Hippocampal formation (tissue), 2 donors: ENCODE measurements around the gene ACP4.

ENCODE experiments used
- DNase-seq, 2 donors: peaks; one replicate each; lab custom pipeline; 2025; lab: John Stamatoyannopoulos, UW

ACP4 gene

DNA sequence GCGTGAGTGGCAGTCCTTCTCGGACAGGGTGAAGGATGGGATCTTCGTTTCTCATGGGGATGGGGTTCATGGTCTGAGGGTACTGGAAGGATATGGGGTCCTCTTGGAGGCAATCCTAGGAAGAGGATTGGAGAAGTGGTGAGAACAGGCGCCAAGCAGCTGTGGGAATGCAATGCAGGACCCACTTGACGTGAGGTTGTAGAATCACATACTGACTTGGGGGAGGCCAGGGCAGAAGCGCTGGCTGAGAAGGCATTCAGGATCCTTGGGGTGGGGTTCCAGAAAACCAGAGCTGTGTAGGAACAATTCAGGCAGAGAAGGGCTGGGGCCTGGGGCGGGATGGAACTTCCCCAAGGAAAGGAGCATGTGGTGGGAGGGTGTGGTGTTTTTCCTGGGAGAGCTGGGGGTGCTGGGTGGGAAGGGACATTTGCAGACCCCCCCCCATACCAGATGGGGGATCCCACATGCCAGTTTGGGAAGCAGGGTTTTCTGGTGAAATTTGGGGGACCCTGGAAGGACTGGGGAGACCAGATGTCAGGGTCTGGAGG, 32.5 kb downstream of the ACP4 start:
- no peak for DNase-seq

DNA sequence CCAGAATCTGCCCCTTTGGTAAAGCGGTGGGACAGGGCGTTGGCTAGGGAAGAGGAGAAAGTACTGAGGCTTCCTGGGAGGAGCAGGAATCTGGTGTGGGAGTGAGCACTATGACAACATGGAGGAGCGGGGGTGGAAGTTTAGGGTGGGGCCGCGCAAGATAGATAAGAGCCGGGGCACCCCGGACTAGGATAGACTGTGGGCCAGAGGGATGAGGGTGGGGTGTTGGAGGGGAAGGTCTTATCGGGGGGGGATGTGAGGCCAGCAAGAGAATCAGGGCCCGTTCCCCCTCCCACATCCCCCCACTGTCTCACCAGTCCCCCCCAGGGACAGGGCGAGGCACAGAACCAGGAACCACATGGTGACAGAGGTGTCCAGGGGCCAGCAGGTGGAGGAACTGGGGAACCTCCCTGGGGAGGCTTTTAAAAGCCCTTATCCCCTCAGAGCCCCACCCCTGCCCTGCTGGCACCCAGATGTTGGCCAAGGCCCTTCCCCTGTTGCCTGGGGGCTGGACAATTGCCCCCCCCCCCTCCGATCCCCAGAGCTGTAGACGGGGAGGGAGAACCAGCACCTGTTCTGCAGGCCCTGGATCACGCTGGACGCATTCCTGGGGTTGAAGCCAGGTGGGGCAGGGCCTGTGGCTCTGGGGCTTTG, 33.3 kb downstream of the ACP4 start, which contains the start of gene KLK1:
Gene KLK1 (minus strand): TSS at position 399 of the 654 bp plus-strand sequence. CDS start 39 bp downstream, at position 360.
- no peak for DNase-seq

- no peak for DNase-seq
Measured at GRCh38 chr19:50826492-50827240, 36.5 kb downstream of the ACP4 start.

DNA sequence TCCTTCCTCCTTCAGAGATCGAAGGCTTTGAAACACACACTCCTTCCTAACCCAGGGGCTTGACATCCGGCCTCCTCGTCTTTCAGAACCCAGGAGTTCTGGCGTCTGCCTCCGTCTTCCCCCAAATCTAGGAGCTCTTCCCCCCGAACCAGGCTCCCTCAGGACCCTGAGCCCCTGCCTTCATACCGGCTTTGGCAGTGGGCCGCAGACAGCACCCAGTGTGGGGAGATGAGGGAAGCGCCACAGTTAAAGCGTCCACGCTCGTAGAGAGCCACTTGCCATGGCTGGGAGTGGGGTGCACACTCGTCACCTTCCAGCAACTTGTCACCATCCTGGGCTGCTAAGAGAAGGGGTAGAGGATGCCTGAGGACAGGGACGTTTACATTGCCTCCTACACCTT, 37.3 kb downstream of the ACP4 start:
- no peak for DNase-seq

- DNase-seq: no peak
Measured at GRCh38 chr19:50829801-50830200, 39.6 kb downstream of the ACP4 start.

DNA sequence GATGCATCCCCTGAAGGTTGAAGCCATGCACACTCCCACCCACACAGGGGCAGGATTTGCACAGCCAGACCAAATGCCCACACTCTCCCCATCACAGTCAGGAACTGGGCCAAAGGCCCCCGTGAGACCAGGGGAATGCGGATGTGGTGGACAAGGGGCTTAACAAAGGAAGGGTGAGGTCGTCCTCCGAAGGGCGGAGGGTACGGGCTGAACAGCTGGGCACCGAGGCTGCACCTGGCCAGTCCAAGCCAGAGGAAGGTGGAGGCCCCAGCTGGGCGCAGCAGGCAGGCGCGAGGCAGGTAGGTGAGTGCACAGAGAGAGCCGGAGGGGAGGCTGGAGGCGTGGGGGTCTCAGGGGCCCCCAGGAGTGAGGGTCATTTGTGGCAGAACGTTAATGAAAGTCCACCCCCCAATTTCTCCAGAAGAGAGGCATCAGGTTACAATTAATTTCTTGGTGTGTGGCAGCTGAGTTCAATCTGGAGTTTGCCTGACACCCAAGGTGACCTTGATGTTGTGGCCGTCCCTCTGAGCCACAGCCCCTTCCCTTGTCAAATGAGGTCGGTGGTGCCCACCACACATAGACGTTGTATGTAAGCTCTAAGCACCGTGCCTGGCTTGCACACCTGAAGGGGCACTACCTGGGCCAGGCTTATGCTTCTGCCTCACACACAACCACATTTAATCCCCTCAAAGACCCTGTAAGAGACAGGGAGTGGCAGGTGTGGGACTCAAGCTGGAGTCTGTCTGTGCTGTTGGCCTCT, 40.2 kb downstream of the ACP4 start:
- DNase-seq: no peak

- DNase-seq: no peak
Measured at GRCh38 chr19:50831026-50831396, 40.8 kb downstream of the ACP4 start.

GRCh38 chr19:50832666-50833065, 42.5 kb downstream of the ACP4 start:
- no peak for DNase-seq

GRCh38 chr19:50833117-50833801, 43.0 kb downstream of the ACP4 start, which contains the start of gene KLK15:
TSS of gene KLK15 (minus strand) at chr19:50833574. CDS start at chr19:50831492, 2,082 bp downstream.
- DNase-seq: no peak

DNA sequence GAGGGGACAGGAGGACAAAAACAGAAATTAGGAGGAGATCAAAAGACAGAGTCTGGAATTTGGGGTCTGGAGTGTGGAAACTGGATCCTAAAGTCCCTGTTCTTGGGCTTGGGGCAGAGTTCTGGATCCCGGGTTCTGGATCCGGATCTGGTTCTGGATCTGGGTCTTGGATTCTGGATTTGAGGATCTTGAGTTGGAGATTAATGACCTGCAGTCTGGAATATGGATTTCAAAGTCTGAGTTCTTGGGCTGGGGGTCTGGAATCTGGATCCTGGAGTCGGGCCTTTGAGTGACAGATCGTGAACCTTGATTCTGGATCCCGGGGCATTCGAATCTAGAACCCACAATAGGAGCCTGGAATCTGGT, 43.6 kb downstream of the ACP4 start:
- DNase-seq: no peak

- DNase-seq: no peak
Measured at GRCh38 chr19:50835103-50835784, 45.0 kb downstream of the ACP4 start.

DNA sequence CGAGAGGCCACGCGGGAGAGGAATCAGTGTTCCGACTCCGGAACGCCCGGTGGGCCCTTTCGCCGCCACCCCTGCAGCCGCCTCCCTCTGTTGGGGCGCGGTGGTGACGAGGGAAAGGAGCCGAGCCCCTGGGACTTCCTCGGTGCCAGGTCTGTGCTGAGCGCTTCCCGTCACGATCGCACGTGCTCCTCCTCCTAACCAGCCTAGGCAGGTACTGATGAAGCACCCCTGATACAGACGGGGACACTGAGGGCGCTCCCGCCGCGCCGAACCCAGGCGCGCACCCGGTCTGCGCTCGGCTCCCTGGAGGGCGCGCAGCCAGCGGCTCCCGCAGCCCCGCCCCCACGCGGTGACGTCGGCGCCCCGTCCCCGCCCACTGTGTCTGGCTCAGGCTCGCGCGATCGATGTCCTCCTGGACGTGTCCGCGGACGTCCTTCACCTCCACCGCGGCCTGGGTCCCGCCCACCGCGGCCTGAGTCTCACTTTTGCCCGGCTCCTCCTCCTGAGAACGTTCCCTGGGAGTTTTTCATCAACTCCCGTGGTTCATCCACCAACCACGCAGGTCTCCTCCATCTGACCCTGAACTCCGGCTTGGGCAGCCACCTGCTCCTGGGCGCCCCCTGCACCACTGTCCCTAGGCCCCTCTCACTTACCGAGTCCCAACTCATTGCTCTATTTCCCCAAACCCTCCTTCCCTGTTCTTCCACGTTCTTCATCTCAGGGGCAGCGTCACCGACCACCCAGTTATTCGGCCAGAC, 45.7 kb downstream of the ACP4 start:
- DNase-seq: peak in 1 of 2 donors; percentile 29

GRCh38 chr19:50836543-50837195, 46.5 kb downstream of the ACP4 start:
- no peak for DNase-seq

DNA sequence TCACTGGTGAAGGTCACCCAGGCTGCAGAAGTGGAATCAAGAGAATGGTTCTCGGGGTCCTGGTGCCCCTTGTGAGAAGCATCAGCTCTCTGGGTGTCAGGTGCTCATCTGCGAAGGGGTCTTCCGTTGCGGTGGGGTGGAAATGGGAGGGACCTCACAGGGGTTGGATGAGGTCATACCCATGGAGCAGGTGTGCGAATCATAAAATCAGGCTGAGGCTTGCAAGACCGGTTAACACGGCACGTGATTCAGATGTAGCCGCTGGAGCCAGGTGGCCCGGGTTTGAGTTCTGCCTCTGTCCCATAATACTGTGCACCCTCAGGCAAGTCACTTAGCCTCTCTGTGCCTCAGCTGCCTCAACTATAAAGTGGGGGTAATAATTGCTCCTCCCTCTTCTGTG, 47.1 kb downstream of the ACP4 start:
- DNase-seq: no peak

DNA sequence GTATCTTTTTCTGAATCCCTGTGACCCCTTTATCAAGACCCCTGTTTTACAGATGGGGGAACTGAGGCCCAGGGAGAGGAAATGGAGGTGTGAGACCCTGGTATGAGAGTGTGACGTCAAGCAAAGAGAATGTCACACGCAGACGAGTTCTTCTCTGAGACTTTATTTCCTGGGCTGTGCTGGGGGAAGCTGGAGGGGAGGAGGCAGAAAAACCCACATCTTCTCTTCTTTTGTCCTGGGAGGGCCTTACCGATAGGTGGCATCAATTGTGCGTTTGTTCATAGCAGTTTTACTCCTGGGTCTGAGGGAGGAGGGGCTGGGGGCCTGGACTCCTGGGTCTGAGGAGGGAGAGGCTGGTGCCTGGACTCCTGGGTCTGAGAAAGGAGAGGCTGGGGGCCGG, 48.0 kb downstream of the ACP4 start:
- no peak for DNase-seq

- DNase-seq: no peak
Measured at GRCh38 chr19:50839712-50840655, 49.8 kb downstream of the ACP4 start.

- no peak for DNase-seq
Measured at GRCh38 chr19:50842130-50842529, 51.9 kb downstream of the ACP4 start.

DNA sequence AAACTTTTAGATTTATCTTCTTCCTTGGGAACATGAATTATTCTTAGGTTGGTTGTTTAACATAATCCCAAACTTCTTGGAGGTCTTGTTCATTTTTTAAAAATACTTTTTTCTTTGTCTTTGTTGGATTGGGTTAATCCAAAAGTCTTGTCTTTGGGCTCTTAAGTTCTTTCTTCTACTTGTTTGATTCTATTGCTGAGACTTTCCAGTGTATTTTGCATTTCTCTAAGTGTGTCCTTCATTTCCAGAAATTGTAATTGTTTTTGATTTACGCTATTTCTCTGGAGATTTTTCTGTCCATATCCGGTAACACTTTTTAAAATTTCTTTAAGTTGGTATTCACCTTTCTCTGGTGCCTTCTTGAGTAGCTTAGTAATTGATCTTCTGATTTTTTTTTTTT, 53.0 kb downstream of the ACP4 start:
- DNase-seq: no peak

DNA sequence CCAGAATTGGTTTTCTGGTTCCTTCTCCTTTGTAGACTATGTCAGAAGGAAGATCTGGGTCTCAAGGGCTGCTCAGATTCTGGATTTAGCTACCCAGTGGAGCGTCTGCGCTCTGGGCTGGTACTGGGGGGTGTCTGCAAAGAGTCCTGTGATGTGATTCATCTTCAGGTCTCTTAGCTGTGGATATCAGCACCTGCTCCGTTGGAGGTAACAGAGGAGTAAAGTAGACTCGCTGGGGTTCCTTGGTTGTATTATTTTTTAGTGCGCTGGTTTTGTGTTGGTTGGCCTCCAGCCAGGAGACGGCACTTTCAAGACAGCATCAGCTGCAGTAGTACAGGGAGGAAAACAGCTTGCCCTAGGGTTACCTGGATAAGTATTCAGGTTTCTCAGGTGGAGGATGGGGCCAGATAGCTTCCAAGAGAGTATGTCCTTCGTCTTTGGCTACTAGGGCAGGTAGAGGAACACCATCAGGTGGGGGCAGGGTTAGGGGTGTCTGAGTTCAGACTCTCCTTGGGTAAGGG, 53.5 kb downstream of the ACP4 start:
- no peak for DNase-seq
